ENCODE results near the gene S100G.
A peak's percentile ranks its signal among the peaks of the same experiment; 100 is the strongest.

The S100G gene

GRCh38 chrX:16662402-16662801, 12.4 kb downstream of the S100G start:
- Histone ChIP-seq H3K4me3 (ENCODE audit: insufficient read length, low read depth) (no peak overlapping the region), H3K36me3 (ENCODE audit: insufficient read depth, insufficient read length, low read length) (peaks cover 27% of the 10 kb centered on the region), H3K9me3 (ENCODE audit: insufficient read depth, low read length) (no peaks in the 10 kb centered on the region), H3K4me1 (ENCODE audit: insufficient read depth, insufficient read length) (no peaks in the 10 kb centered on the region), H3K9ac (ENCODE audit: insufficient read length, low read depth) (no peak overlapping the region), H3K27me3 (ENCODE audit: insufficient read depth, insufficient read length) (no peaks in the 10 kb centered on the region)
- TF ChIP-seq ZNF274 (IDR thresholded peaks at IDR 0.05; ENCODE audit: low read depth, low read length) (no peak), YY1 (IDR thresholded peaks at IDR 0.05; ENCODE audit: insufficient read depth, insufficient read length) (no peak), SUZ12 (IDR thresholded peaks at IDR 0.05; ENCODE audit: extremely low read depth, insufficient read depth, insufficient read length) (no peak)
- no peak for DNase-seq (ENCODE audit: low read depth, low spot score)

GRCh38 chrX:16664074-16664473, 14.1 kb downstream of the S100G start:
- DNase-seq (ENCODE audit: low read depth, low spot score) = no peak
- Histone ChIP-seq H3K4me1 (ENCODE audit: insufficient read depth, insufficient read length) (no peaks in the 10 kb centered on the region), H3K9me3 (ENCODE audit: insufficient read depth, low read length) (no peaks in the 10 kb centered on the region), H3K4me3 (ENCODE audit: insufficient read length, low read depth) (no peak overlapping the region), H3K36me3 (ENCODE audit: insufficient read depth, insufficient read length, low read length) (peaks cover 30% of the 10 kb centered on the region), H3K9ac (ENCODE audit: insufficient read length, low read depth) (no peak overlapping the region), H3K27me3 (ENCODE audit: insufficient read depth, insufficient read length) (no peaks in the 10 kb centered on the region)
- TF ChIP-seq SUZ12 (IDR thresholded peaks at IDR 0.05; ENCODE audit: extremely low read depth, insufficient read depth, insufficient read length) (no peak), YY1 (IDR thresholded peaks at IDR 0.05; ENCODE audit: insufficient read depth, insufficient read length) (no peak), ZNF274 (IDR thresholded peaks at IDR 0.05; ENCODE audit: low read depth, low read length) (no peak)

- H3K4me1 ChIP-seq (ENCODE audit: insufficient read depth, insufficient read length) = no peaks in the 10 kb centered on the region
- no peaks in the 10 kb centered on the region for H3K9me3 ChIP-seq (ENCODE audit: insufficient read depth, low read length)
- H3K36me3 ChIP-seq (ENCODE audit: insufficient read depth, insufficient read length, low read length) = peaks cover 35% of the 10 kb centered on the region
- no peaks in the 10 kb centered on the region for H3K27me3 ChIP-seq (ENCODE audit: insufficient read depth, insufficient read length)
- TF ChIP-seq YY1 (IDR thresholded peaks at IDR 0.05; ENCODE audit: insufficient read depth, insufficient read length) (no peak), ZNF274 (IDR thresholded peaks at IDR 0.05; ENCODE audit: low read depth, low read length) (no peak), SUZ12 (IDR thresholded peaks at IDR 0.05; ENCODE audit: extremely low read depth, insufficient read depth, insufficient read length) (no peak)
- no peak for DNase-seq (ENCODE audit: low read depth, low spot score)
- no peak overlapping the region for H3K9ac ChIP-seq (ENCODE audit: insufficient read length, low read depth)
- H3K4me3 ChIP-seq (ENCODE audit: insufficient read length, low read depth) = no peak overlapping the region
These were observed 14.7 kb downstream of the S100G start for GRCh38 chrX:16664626-16665025.

GRCh38 chrX:16665089-16665488, 15.1 kb downstream of the S100G start:
- H3K9me3 ChIP-seq (ENCODE audit: insufficient read depth, low read length) = no peaks in the 10 kb centered on the region
- no peak overlapping the region for H3K9ac ChIP-seq (ENCODE audit: insufficient read length, low read depth)
- TF ChIP-seq YY1 (IDR thresholded peaks at IDR 0.05; ENCODE audit: insufficient read depth, insufficient read length) = no peak
- no peak for TF ChIP-seq SUZ12 (IDR thresholded peaks at IDR 0.05; ENCODE audit: extremely low read depth, insufficient read depth, insufficient read length)
- TF ChIP-seq ZNF274 (IDR thresholded peaks at IDR 0.05; ENCODE audit: low read depth, low read length) = no peak
- H3K4me1 ChIP-seq (ENCODE audit: insufficient read depth, insufficient read length) = no peaks in the 10 kb centered on the region
- DNase-seq (ENCODE audit: low read depth, low spot score) = no peak
- H3K27me3 ChIP-seq (ENCODE audit: insufficient read depth, insufficient read length) = no peaks in the 10 kb centered on the region
- H3K4me3 ChIP-seq (ENCODE audit: insufficient read length, low read depth) = no peak overlapping the region
- H3K36me3 ChIP-seq (ENCODE audit: insufficient read depth, insufficient read length, low read length) = peaks cover 40% of the 10 kb centered on the region

- no peak overlapping the region for H3K9ac ChIP-seq (ENCODE audit: insufficient read length, low read depth)
- no peaks in the 10 kb centered on the region for H3K4me1 ChIP-seq (ENCODE audit: insufficient read depth, insufficient read length)
- H3K36me3 ChIP-seq (ENCODE audit: insufficient read depth, insufficient read length, low read length) = peaks cover 42% of the 10 kb centered on the region
- TF ChIP-seq ZNF274 (IDR thresholded peaks at IDR 0.05; ENCODE audit: low read depth, low read length) = no peak
- TF ChIP-seq YY1 (IDR thresholded peaks at IDR 0.05; ENCODE audit: insufficient read depth, insufficient read length) = no peak
- no peak for TF ChIP-seq SUZ12 (IDR thresholded peaks at IDR 0.05; ENCODE audit: extremely low read depth, insufficient read depth, insufficient read length)
- no peaks in the 10 kb centered on the region for H3K9me3 ChIP-seq (ENCODE audit: insufficient read depth, low read length)
- no peak for DNase-seq (ENCODE audit: low read depth, low spot score)
- H3K4me3 ChIP-seq (ENCODE audit: insufficient read length, low read depth) = no peak overlapping the region
- H3K27me3 ChIP-seq (ENCODE audit: insufficient read depth, insufficient read length) = no peaks in the 10 kb centered on the region
These were observed 16.6 kb downstream of the S100G start for GRCh38 chrX:16666541-16666940.

GRCh38 chrX:16671005-16671404, 21.0 kb downstream of the S100G start:
- peak; percentile 47 for DNase-seq (ENCODE audit: low read depth, low spot score)
- H3K36me3 ChIP-seq (ENCODE audit: insufficient read depth, insufficient read length, low read length) = peaks cover 35% of the 10 kb centered on the region

GRCh38 chrX:16678689-16679088, 28.7 kb downstream of the S100G start:
- Histone ChIP-seq H3K9ac (ENCODE audit: insufficient read length, low read depth) (no peak overlapping the region), H3K4me3 (ENCODE audit: insufficient read length, low read depth) (no peak overlapping the region), H3K27me3 (ENCODE audit: insufficient read depth, insufficient read length) (no peaks in the 10 kb centered on the region), H3K4me1 (ENCODE audit: insufficient read depth, insufficient read length) (no peaks in the 10 kb centered on the region), H3K36me3 (ENCODE audit: insufficient read depth, insufficient read length, low read length) (peaks cover 68% of the 10 kb centered on the region), H3K9me3 (ENCODE audit: insufficient read depth, low read length) (no peaks in the 10 kb centered on the region)
- DNase-seq (ENCODE audit: low read depth, low spot score) = no peak
- TF ChIP-seq SUZ12 (IDR thresholded peaks at IDR 0.05; ENCODE audit: extremely low read depth, insufficient read depth, insufficient read length) (no peak), ZNF274 (IDR thresholded peaks at IDR 0.05; ENCODE audit: low read depth, low read length) (no peak), YY1 (IDR thresholded peaks at IDR 0.05; ENCODE audit: insufficient read depth, insufficient read length) (no peak)

More at GRCh38 chrX:16671005-16671404, 21.0 kb downstream of the S100G start:
- no peaks in the 10 kb centered on the region for H3K27me3 ChIP-seq (ENCODE audit: insufficient read depth, insufficient read length)
- TF ChIP-seq SUZ12 (IDR thresholded peaks at IDR 0.05; ENCODE audit: extremely low read depth, insufficient read depth, insufficient read length) (no peak), YY1 (IDR thresholded peaks at IDR 0.05; ENCODE audit: insufficient read depth, insufficient read length) (no peak), ZNF274 (IDR thresholded peaks at IDR 0.05; ENCODE audit: low read depth, low read length) (no peak)
- H3K4me3 ChIP-seq (ENCODE audit: insufficient read length, low read depth) = no peak overlapping the region
- H3K9ac ChIP-seq (ENCODE audit: insufficient read length, low read depth) = no peak overlapping the region
- no peaks in the 10 kb centered on the region for H3K4me1 ChIP-seq (ENCODE audit: insufficient read depth, insufficient read length)
- no peaks in the 10 kb centered on the region for H3K9me3 ChIP-seq (ENCODE audit: insufficient read depth, low read length)

Data from NT2/D1 (cell line).